ENCODE results near the gene DHRS9.

The DHRS9 gene

GRCh38 chr2:169034256-169034655, 35.1 kb upstream of the DHRS9 start (continued):
- TF ChIP-seq, protein P1, sequence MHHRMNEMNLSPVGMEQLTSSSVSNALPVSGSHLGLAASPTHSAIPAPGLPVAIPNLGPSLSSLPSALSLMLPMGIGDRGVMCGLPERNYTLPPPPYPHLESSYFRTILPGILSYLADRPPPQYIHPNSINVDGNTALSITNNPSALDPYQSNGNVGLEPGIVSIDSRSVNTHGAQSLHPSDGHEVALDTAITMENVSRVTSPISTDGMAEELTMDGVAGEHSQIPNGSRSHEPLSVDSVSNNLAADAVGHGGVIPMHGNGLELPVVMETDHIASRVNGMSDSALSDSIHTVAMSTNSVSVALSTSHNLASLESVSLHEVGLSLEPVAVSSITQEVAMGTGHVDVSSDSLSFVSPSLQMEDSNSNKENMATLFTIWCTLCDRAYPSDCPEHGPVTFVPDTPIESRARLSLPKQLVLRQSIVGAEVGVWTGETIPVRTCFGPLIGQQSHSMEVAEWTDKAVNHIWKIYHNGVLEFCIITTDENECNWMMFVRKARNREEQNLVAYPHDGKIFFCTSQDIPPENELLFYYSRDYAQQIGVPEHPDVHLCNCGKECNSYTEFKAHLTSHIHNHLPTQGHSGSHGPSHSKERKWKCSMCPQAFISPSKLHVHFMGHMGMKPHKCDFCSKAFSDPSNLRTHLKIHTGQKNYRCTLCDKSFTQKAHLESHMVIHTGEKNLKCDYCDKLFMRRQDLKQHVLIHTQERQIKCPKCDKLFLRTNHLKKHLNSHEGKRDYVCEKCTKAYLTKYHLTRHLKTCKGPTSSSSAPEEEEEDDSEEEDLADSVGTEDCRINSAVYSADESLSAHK (tag by site-specific recombination; IDR thresholded peaks at IDR 0.05) = no peak
- TF ChIP-seq ZNF366 (tag by site-specific recombination; conservative IDR thresholded peaks at IDR 0.05) = no peak
- no peak for TF ChIP-seq ATF2 (tag by site-specific recombination; IDR thresholded peaks at IDR 0.05; ENCODE audit: low read depth)

DNA sequence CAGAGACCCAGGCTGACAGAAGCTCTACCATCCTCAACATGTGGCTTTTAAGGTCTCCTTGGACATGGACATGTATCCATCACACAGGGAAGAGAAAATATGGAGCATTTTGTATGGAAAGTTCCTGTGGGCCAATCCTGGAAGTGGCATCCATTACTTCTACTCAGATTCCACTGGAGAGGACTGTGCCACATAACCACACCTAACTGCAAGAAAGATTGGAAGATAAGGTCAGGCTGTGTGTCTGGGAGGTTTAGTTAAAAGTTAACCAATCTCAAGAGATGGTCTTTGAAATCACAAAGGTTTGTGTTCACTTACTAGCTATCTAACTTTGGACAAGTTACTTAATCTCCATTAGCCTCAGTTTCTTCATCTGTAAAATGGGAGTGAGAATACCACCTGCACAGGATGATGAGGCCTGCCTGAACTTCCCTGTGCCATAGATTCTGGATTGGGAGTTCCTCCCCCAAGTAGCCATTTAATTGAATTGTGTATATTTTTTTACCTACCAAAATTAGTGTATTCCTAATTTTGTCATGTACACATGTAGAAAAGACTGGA, 34.3 kb upstream of the DHRS9 start:
- Histone ChIP-seq H3K4me1 (ENCODE audit: control insufficient read depth, insufficient read depth, low read length) (no peaks in the 10 kb centered on the region), H3K36me3 (ENCODE audit: control insufficient read depth in 2 of 2, insufficient read depth in 1 of 2, low read length in 2 of 2) (no peaks in the 10 kb centered on the region), H3K4me3 (ENCODE audit: low read depth, low read length) (no peak overlapping the region), H3K27ac (ENCODE audit: extremely low read depth, low read depth, low read length) (no peak overlapping the region), H3K9me3 (ENCODE audit: control insufficient read depth, insufficient read depth, low read depth, low read length) (no peaks in the 10 kb centered on the region)
- ChIA-PET CTCF (interaction anchor here (1.4 kb wide), 1 partner anchor 97 kb away, joined by 3 read pairs; no protein-coding TSS in a partner anchor), POLR2A (no interaction called here)
- no peak for TF ChIP-seq ZBTB8A (tag by site-specific recombination; IDR thresholded peaks at IDR 0.05)
- no peak for TF ChIP-seq ZNF112 (tag by site-specific recombination; IDR thresholded peaks at IDR 0.05)
- TF ChIP-seq ZNF677 (tag by site-specific recombination; IDR thresholded peaks at IDR 0.05) = no peak
- TF ChIP-seq ZNF473 (tag by site-specific recombination; IDR thresholded peaks at IDR 0.05) = no peak
- no peak for TF ChIP-seq SCRT2 (tag by site-specific recombination; IDR thresholded peaks at IDR 0.05)
- TF ChIP-seq, protein P2, sequence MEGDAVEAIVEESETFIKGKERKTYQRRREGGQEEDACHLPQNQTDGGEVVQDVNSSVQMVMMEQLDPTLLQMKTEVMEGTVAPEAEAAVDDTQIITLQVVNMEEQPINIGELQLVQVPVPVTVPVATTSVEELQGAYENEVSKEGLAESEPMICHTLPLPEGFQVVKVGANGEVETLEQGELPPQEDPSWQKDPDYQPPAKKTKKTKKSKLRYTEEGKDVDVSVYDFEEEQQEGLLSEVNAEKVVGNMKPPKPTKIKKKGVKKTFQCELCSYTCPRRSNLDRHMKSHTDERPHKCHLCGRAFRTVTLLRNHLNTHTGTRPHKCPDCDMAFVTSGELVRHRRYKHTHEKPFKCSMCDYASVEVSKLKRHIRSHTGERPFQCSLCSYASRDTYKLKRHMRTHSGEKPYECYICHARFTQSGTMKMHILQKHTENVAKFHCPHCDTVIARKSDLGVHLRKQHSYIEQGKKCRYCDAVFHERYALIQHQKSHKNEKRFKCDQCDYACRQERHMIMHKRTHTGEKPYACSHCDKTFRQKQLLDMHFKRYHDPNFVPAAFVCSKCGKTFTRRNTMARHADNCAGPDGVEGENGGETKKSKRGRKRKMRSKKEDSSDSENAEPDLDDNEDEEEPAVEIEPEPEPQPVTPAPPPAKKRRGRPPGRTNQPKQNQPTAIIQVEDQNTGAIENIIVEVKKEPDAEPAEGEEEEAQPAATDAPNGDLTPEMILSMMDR (tag by site-specific recombination; IDR thresholded peaks at IDR 0.05) = no peak
- TF ChIP-seq ATF2 (tag by site-specific recombination; IDR thresholded peaks at IDR 0.05; ENCODE audit: low read depth) = no peak
- TF ChIP-seq ZNF510 (tag by site-specific recombination; IDR thresholded peaks at IDR 0.05; ENCODE audit: insufficient replicate concordance) = no peak

DNA sequence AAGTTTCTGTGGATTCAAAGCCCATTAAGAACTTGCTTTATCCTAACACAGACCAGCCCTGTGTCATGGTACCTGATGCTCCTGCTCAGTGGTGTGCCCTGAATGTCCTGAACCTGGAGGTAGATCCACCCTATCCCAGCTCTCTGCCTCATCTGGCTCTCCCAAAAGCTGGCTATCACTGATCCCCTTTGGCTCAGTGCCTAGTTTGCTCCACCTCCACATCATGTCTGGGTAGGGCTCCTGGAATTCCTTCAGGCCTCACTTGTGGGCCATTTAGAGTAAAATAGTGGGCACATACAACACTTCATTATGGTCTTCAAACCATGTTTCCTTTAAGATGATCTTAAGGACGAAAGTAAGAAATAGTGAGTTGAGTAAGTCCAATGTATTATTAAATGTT, 33.5 kb upstream of the DHRS9 start:
- Histone ChIP-seq H3K36me3 (ENCODE audit: control insufficient read depth in 2 of 2, insufficient read depth in 1 of 2, low read length in 2 of 2) (no peaks in the 10 kb centered on the region), H3K4me1 (ENCODE audit: control insufficient read depth, insufficient read depth, low read length) (no peaks in the 10 kb centered on the region), H3K27ac (ENCODE audit: extremely low read depth, low read depth, low read length) (no peak overlapping the region), H3K9me3 (ENCODE audit: control insufficient read depth, insufficient read depth, low read depth, low read length) (no peaks in the 10 kb centered on the region), H3K4me3 (ENCODE audit: low read depth, low read length) (no peak overlapping the region)
- TF ChIP-seq ZSCAN30 (tag by site-specific recombination; IDR thresholded peaks at IDR 0.05) = no peak
- TF ChIP-seq ZNF133 (tag by site-specific recombination; IDR thresholded peaks at IDR 0.05) = no peak
- TF ChIP-seq, protein P3, sequence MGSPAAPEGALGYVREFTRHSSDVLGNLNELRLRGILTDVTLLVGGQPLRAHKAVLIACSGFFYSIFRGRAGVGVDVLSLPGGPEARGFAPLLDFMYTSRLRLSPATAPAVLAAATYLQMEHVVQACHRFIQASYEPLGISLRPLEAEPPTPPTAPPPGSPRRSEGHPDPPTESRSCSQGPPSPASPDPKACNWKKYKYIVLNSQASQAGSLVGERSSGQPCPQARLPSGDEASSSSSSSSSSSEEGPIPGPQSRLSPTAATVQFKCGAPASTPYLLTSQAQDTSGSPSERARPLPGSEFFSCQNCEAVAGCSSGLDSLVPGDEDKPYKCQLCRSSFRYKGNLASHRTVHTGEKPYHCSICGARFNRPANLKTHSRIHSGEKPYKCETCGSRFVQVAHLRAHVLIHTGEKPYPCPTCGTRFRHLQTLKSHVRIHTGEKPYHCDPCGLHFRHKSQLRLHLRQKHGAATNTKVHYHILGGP (tag by site-specific recombination; IDR thresholded peaks at IDR 0.05) = no peak
- no peak for TF ChIP-seq ZBTB1 (tag by site-specific recombination; IDR thresholded peaks at IDR 0.05)
- no peak for TF ChIP-seq ZNF121 (tag by site-specific recombination; IDR thresholded peaks at IDR 0.05)
- ChIA-PET CTCF (no interaction called here), POLR2A (no interaction called here)

All from HEK293 (cell line).